ENCODE results near the gene CEACAM16. TPM values are rescaled to one million over a fixed set of nuclear protein-coding genes. Genes with fewer than 3 reads are reported as not detected.

Gene CEACAM16
- total and polyA plus RNA-seq, 10 of the 15 experiments (the other 5 are each of a cell fraction or from before 2014, with no cell fraction given): not detected

DNA sequence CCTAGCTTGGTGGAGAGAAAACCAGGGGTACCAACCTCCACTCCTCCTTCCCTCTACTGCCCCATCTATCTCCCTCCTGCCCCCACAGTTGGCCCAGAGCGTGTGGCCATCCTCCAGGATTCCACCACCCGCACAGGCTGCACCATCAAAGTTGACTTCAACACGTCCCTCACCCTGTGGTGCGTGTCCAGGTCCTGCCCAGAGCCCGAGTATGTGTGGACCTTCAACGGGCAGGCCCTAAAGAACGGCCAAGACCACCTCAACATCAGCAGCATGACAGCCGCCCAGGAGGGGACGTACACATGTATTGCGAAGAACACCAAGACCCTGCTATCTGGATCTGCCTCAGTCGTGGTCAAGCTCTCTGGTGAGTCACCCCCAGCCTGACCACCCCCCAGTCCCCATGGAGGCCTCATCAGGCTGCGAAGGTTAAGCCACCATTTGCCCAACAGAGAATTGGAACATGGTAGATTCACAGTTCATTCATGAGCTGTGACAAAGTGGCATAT, 6.6 kb downstream of the CEACAM16 start:
- ChIA-PET SMC1A (ENCODE audit: uncharacterized antibody, unreplicated experiment) (no interaction called here), POLR2A (no interaction called here), CTCF (interaction anchor here (0.8 kb wide), 1 partner anchor 1174 kb away, joined by 4 read pairs; no protein-coding TSS in a partner anchor), RAD21 (ENCODE audit: unreplicated experiment) (no interaction called here)
- Histone ChIP-seq H3K36me3 (ENCODE audit: control insufficient read depth in 2 of 2, insufficient read depth in 2 of 2, low read length in 1 of 2) (no peaks in the 10 kb centered on the region), H4K20me1 (ENCODE audit: control insufficient read depth, insufficient read depth) (no peaks in the 10 kb centered on the region), H3K4me2 (ENCODE audit: control insufficient read depth, insufficient read depth) (no peak overlapping the region), H3K9ac (ENCODE audit: control insufficient read depth, insufficient read depth, low read length) (no peak overlapping the region), H3K4me1 (ENCODE audit: control insufficient read depth, insufficient read depth, low read length) (no peaks in the 10 kb centered on the region; the same call in 1 of the 2 replicates), H3K27ac (ENCODE audit: control insufficient read depth, insufficient read depth) (no peak overlapping the region), H3K27me3 (replicated peaks in 1 of 2; ENCODE audit: control insufficient read depth in 2 of 2, insufficient read depth in 2 of 2, low read length in 1 of 2) (no peaks in the 10 kb centered on the region), H3K9me3 (replicated peaks; ENCODE audit: control insufficient read depth, insufficient read depth, low read length) (no peaks in the 10 kb centered on the region), H2AFZ (ENCODE audit: control insufficient read depth, low read depth, low read length) (no peak overlapping the region), H3K4me3 (no peak overlapping the region), H3K79me2 (ENCODE audit: control insufficient read depth, insufficient read depth, low read length) (no peaks in the 10 kb centered on the region)
- ATAC-seq: no peak
- no peak for FAIRE-seq
- intact Hi-C loops (cut with micrococcal nuclease; ENCODE audit: unreplicated experiment) (no loop called here), in situ Hi-C loops (cut with MboI) (no loop called here)
- TF ChIP-seq ASH2L (IDR thresholded peaks at IDR 0.05; ENCODE audit: borderline replicate concordance, low read depth) (no peak), IKZF2 (IDR thresholded peaks at IDR 0.05) (no peak), KAT2A (conservative IDR thresholded peaks at IDR 0.05; ENCODE audit: control insufficient read depth, low read depth, low read length) (no peak), ESRRA (IDR thresholded peaks at IDR 0.05; ENCODE audit: low read length) (no peak)
- DNase-seq (ENCODE audit: low read depth, low spot score): no peak
- WGBS (ENCODE audit: insufficient coverage, insufficient replicate concordance, low lambda C conversion rate, missing lambda C conversion rate): 26% methylated on average over 12 of the region's 12 CpGs
- no TSS peak for BruUV-seq (replicated peaks)

DNA sequence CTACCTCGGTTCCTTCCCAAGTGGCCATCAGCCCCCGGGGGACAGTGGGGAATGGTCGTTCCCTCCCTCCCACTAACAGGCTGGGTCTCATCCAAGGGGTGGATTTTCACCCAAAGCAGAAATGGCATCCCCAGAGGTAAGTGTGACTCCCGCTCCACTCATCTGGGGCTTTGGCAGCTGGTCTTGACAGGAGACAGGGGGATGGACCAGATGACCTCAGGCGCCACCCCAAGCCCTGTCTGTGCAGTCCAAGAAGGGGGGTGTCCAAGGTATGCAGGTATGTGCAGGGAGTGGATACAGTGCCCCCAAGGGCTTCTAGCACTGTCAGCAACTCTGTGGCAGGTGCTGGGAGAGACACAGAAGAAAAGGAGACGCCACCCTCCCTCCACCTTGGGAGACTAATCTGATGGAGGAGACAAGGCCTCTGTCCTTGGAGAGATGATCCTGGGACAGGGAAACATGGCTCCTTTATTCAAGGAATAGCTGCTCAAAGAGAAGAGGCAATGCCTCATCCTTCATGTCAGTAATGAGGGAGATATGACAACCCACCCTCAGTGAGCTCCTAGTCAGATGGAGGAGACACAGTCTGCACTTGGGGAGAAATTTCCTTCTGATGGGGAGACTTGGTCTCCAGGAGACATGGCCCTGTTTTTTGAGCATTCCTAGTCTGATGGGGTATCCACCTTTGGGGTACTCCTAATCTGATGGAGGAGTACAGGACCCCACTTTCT, 7.7 kb downstream of the CEACAM16 start:
- Histone ChIP-seq H3K4me3 (no peak overlapping the region), H3K79me2 (ENCODE audit: control insufficient read depth, insufficient read depth, low read length) (no peaks in the 10 kb centered on the region), H3K36me3 (ENCODE audit: control insufficient read depth in 2 of 2, insufficient read depth in 2 of 2, low read length in 1 of 2) (no peaks in the 10 kb centered on the region), H3K4me1 (ENCODE audit: control insufficient read depth, insufficient read depth, low read length) (no peaks in the 10 kb centered on the region; the same call in 1 of the 2 replicates), H2AFZ (ENCODE audit: control insufficient read depth, low read depth, low read length) (no peak overlapping the region), H3K27me3 (replicated peaks in 1 of 2; ENCODE audit: control insufficient read depth in 2 of 2, insufficient read depth in 2 of 2, low read length in 1 of 2) (no peaks in the 10 kb centered on the region), H3K9ac (ENCODE audit: control insufficient read depth, insufficient read depth, low read length) (no peak overlapping the region), H3K9me3 (replicated peaks; ENCODE audit: control insufficient read depth, insufficient read depth, low read length) (no peaks in the 10 kb centered on the region), H3K4me2 (ENCODE audit: control insufficient read depth, insufficient read depth) (no peak overlapping the region), H4K20me1 (ENCODE audit: control insufficient read depth, insufficient read depth) (no peaks in the 10 kb centered on the region), H3K27ac (ENCODE audit: control insufficient read depth, insufficient read depth) (no peak overlapping the region)
- BruUV-seq (replicated peaks): no TSS peak
- in situ Hi-C loops (cut with MboI): no loop called here
- ChIA-PET RAD21 (ENCODE audit: unreplicated experiment) (no interaction called here), POLR2A (no interaction called here), SMC1A (ENCODE audit: uncharacterized antibody, unreplicated experiment) (no interaction called here), CTCF (no interaction called here)
- intact Hi-C loops (cut with micrococcal nuclease; ENCODE audit: unreplicated experiment): no loop called here
- no peak for ATAC-seq
- DNase-seq (ENCODE audit: low read depth, low spot score): no peak
- FAIRE-seq: no peak
- 32% methylated on average over 6 of the region's 6 CpGs for WGBS (ENCODE audit: insufficient coverage, insufficient replicate concordance, low lambda C conversion rate, missing lambda C conversion rate)
- no peak for TF ChIP-seq HDAC2 (IDR thresholded peaks at IDR 0.05)
- no peak for TF ChIP-seq CBX5 (IDR thresholded peaks at IDR 0.05; ENCODE audit: low read depth)
- TF ChIP-seq, protein P1, sequence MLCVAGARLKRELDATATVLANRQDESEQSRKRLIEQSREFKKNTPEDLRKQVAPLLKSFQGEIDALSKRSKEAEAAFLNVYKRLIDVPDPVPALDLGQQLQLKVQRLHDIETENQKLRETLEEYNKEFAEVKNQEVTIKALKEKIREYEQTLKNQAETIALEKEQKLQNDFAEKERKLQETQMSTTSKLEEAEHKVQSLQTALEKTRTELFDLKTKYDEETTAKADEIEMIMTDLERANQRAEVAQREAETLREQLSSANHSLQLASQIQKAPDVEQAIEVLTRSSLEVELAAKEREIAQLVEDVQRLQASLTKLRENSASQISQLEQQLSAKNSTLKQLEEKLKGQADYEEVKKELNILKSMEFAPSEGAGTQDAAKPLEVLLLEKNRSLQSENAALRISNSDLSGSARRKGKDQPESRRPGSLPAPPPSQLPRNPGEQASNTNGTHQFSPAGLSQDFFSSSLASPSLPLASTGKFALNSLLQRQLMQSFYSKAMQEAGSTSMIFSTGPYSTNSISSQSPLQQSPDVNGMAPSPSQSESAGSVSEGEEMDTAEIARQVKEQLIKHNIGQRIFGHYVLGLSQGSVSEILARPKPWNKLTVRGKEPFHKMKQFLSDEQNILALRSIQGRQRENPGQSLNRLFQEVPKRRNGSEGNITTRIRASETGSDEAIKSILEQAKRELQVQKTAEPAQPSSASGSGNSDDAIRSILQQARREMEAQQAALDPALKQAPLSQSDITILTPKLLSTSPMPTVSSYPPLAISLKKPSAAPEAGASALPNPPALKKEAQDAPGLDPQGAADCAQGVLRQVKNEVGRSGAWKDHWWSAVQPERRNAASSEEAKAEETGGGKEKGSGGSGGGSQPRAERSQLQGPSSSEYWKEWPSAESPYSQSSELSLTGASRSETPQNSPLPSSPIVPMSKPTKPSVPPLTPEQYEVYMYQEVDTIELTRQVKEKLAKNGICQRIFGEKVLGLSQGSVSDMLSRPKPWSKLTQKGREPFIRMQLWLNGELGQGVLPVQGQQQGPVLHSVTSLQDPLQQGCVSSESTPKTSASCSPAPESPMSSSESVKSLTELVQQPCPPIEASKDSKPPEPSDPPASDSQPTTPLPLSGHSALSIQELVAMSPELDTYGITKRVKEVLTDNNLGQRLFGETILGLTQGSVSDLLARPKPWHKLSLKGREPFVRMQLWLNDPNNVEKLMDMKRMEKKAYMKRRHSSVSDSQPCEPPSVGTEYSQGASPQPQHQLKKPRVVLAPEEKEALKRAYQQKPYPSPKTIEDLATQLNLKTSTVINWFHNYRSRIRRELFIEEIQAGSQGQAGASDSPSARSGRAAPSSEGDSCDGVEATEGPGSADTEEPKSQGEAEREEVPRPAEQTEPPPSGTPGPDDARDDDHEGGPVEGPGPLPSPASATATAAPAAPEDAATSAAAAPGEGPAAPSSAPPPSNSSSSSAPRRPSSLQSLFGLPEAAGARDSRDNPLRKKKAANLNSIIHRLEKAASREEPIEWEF (IDR thresholded peaks at IDR 0.05; ENCODE audit: insufficient replicate concordance, low read depth, low read length): no peak
- TF ChIP-seq KDM1A (IDR thresholded peaks at IDR 0.05; ENCODE audit: borderline replicate concordance): no peak

Measured in GM12878 (cell line).